ENCODE data around the gene LRPAP1. TPM values are rescaled to one million over a fixed set of nuclear protein-coding genes. Genes with fewer than 3 reads are reported as not detected.

Gene LRPAP1
- total RNA-seq, 3 donors from 2014 or later, result 104 to 204 (median 111) TPM

GRCh38 chr4:3475041-3475712, 57.0 kb downstream of the LRPAP1 start:
- Histone ChIP-seq H3K36me3 (no peaks in the 10 kb centered on the region), H3K4me3 (no peak overlapping the region), H3K4me1 (no peaks in the 10 kb centered on the region), H3K27ac (no peak overlapping the region), H3K9me3 (no peaks in the 10 kb centered on the region), H3K27me3 (peaks cover 0 to 10% of the 10 kb centered on the region in 2 donors)
- no peak for TF ChIP-seq POLR2AphosphoS5 (IDR thresholded peaks at IDR 0.05)
- TF ChIP-seq POLR2A (IDR thresholded peaks at IDR 0.05), result no peak
- no peak for TF ChIP-seq CTCF (IDR thresholded peaks at IDR 0.05)
- intact Hi-C loops (cut with DNase I; ENCODE audit: low total_unique reads), result no loop called here
- DNase-seq (ENCODE audit: low spot score in 2 of 2), result no peak

- H3K36me3 ChIP-seq, result no peaks in the 10 kb centered on the region
- H3K4me1 ChIP-seq, result no peaks in the 10 kb centered on the region
- H3K9me3 ChIP-seq, result no peaks in the 10 kb centered on the region
- intact Hi-C loops (cut with DNase I; ENCODE audit: low total_unique reads), result no loop called here
- no peak for DNase-seq (ENCODE audit: low spot score in 2 of 2)
- TF ChIP-seq POLR2AphosphoS5 (IDR thresholded peaks at IDR 0.05), result no peak
- TF ChIP-seq CTCF (IDR thresholded peaks at IDR 0.05), result no peak
- H3K27ac ChIP-seq, result no peak overlapping the region
- H3K27me3 ChIP-seq, result peaks cover 0 to 10% of the 10 kb centered on the region in 2 donors
- no peak overlapping the region for H3K4me3 ChIP-seq
These were observed 58.0 kb downstream of the LRPAP1 start for GRCh38 chr4:3473996-3474765.

- Histone ChIP-seq H3K4me1 (no peaks in the 10 kb centered on the region), H3K27ac (no peak overlapping the region), H3K27me3 (peaks cover 0 to 10% of the 10 kb centered on the region in 2 donors), H3K36me3 (no peaks in the 10 kb centered on the region), H3K9me3 (no peaks in the 10 kb centered on the region), H3K4me3 (no peak overlapping the region)
- intact Hi-C loops (cut with DNase I; ENCODE audit: low total_unique reads), result no loop called here
- DNase-seq (ENCODE audit: low spot score in 2 of 2), result no peak
- TF ChIP-seq POLR2AphosphoS5 (IDR thresholded peaks at IDR 0.05) (no peak), POLR2A (IDR thresholded peaks at IDR 0.05) (no peak), CTCF (IDR thresholded peaks at IDR 0.05) (no peak)
These were observed 58.9 kb downstream of the LRPAP1 start for GRCh38 chr4:3473181-3473950.

DNA sequence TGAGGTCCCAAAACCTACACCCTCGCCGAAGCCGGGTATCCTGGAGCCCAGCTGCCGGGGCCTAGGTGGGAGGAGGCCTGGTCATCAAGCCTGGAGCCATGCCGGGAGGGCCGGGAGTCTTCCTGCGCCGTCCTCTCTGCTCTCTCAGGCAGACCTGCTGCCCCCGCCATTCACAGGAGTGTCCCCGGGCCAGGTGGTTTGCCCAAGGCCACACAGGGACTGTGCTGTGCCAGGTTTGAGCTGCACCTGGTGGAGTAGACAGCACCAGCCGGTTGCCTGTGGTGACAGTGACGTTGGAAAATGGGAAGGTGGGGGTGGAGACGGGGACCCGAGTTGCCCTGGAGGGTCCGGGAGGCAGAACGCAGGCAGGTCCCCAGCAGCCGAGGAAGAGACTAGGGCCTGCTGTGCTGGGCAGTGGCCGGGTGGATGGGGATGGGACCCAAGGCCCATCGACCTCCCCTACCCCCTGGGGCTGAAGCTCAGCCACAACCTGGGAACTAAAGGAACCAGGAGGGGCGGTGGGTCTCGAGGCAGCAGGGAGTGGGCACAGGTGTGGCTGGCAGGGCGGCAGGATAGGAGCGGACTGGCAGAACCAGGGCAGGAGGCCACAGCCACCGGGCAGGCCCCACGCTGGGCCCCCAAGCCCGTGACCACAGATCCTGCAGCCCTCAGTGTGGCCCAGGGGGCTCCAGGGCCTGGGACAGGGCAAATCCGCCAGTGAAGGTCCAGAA, 59.6 kb downstream of the LRPAP1 start:
- H3K4me3 ChIP-seq, result no peak overlapping the region
- intact Hi-C loops (cut with DNase I; ENCODE audit: low total_unique reads), result no loop called here
- no peak for TF ChIP-seq POLR2A (IDR thresholded peaks at IDR 0.05)
- TF ChIP-seq POLR2AphosphoS5 (IDR thresholded peaks at IDR 0.05), result no peak
- TF ChIP-seq CTCF (IDR thresholded peaks at IDR 0.05), result no peak
- H3K27me3 ChIP-seq, result peaks cover 0 to 10% of the 10 kb centered on the region in 2 donors
- H3K9me3 ChIP-seq, result no peaks in the 10 kb centered on the region
- H3K4me1 ChIP-seq, result no peaks in the 10 kb centered on the region
- no peaks in the 10 kb centered on the region for H3K36me3 ChIP-seq
- no peak overlapping the region for H3K27ac ChIP-seq
- DNase-seq (ENCODE audit: low spot score in 2 of 2), result no peak
